ENCODE data around the gene FAM168A. TPM values are rescaled to one million over a fixed set of nuclear protein-coding genes. Genes with fewer than 3 reads are reported as not detected.

FAM168A gene
- total RNA-seq, 3 donors from 2014 or later (not counting 1 experiment from before 2014, with no cell fraction given), result 27.4 to 39.8 (median 30.4) TPM

GRCh38 chr11:73528483-73529203, 69.3 kb downstream of the FAM168A start:
- intact Hi-C loops (cut with micrococcal nuclease), result no loop called here
- ATAC-seq (no peak), DNase-seq (no peak)
- H3K27me3 Mint-ChIP-seq (ENCODE audit: low read depth in 2 of 2), result no peaks in the 10 kb centered on the region
- H3K36me3 Mint-ChIP-seq, result no peaks in the 10 kb centered on the region
- TF ChIP-seq CTCF (IDR thresholded peaks at IDR 0.05), result no peak
- H3K4me3 ChIP-seq (ENCODE audit: low read length), result no peak overlapping the region
- peak overlapping the region; percentile 13 for H3K4me3 Mint-ChIP-seq
- no peaks in the 10 kb centered on the region for H3K9me3 ChIP-seq (ENCODE audit: control insufficient read depth, insufficient read depth, low read length)
- H3K36me3 ChIP-seq (ENCODE audit: control insufficient read depth, insufficient read depth, low read length), result no peaks in the 10 kb centered on the region
- H3K9me3 Mint-ChIP-seq, result no peaks in the 10 kb centered on the region
- H3K4me1 ChIP-seq (ENCODE audit: control insufficient read depth, insufficient read depth, low read length), result peaks cover 2% of the 10 kb centered on the region
- no peak overlapping the region for H3K27ac ChIP-seq (ENCODE audit: low read length)
- 18% methylated on average over 5 of the region's 5 CpGs for WGBS (ENCODE audit: insufficient coverage)
- H3K27me3 ChIP-seq (ENCODE audit: control insufficient read depth, insufficient read depth, low read length), result no peaks in the 10 kb centered on the region
- peak overlapping the region in 1 of 2 donors; percentile 62 for H3K27ac Mint-ChIP-seq
- peaks cover 42 to 43% of the 10 kb centered on the region in 2 donors for H3K4me1 Mint-ChIP-seq

- H3K4me1 Mint-ChIP-seq, result peaks cover 42 to 43% of the 10 kb centered on the region in 2 donors
Observed at GRCh38 chr11:73528013-73528412, 69.9 kb downstream of the FAM168A start.

GRCh38 chr11:73525611-73526010, 72.3 kb downstream of the FAM168A start:
- H3K36me3 Mint-ChIP-seq, result no peaks in the 10 kb centered on the region
- Histone ChIP-seq H3K4me1 (ENCODE audit: control insufficient read depth, insufficient read depth, low read length) (peaks cover 2% of the 10 kb centered on the region), H3K36me3 (ENCODE audit: control insufficient read depth, insufficient read depth, low read length) (no peaks in the 10 kb centered on the region), H3K27me3 (ENCODE audit: control insufficient read depth, insufficient read depth, low read length) (no peaks in the 10 kb centered on the region), H3K9me3 (ENCODE audit: control insufficient read depth, insufficient read depth, low read length) (no peaks in the 10 kb centered on the region), H3K4me3 (ENCODE audit: low read length) (no peak overlapping the region), H3K27ac (ENCODE audit: low read length) (no peak overlapping the region)
- H3K27me3 Mint-ChIP-seq (ENCODE audit: low read depth in 2 of 2), result no peaks in the 10 kb centered on the region
- intact Hi-C loops (cut with micrococcal nuclease), result no loop called here
- H3K27ac Mint-ChIP-seq, result no peak overlapping the region
- no peak for DNase-seq
- H3K4me1 Mint-ChIP-seq, result peaks cover 35 to 49% of the 10 kb centered on the region in 2 donors
- ATAC-seq, result no peak
- H3K4me3 Mint-ChIP-seq, result no peak overlapping the region
- H3K9me3 Mint-ChIP-seq, result no peaks in the 10 kb centered on the region
- no CpG with 5 or more reads among the region's 1 CpG for WGBS (ENCODE audit: insufficient coverage)
- TF ChIP-seq CTCF (IDR thresholded peaks at IDR 0.05), result no peak

More at GRCh38 chr11:73528013-73528412, 69.9 kb downstream of the FAM168A start:
- Histone ChIP-seq H3K27me3 (ENCODE audit: control insufficient read depth, insufficient read depth, low read length) (no peaks in the 10 kb centered on the region), H3K36me3 (ENCODE audit: control insufficient read depth, insufficient read depth, low read length) (no peaks in the 10 kb centered on the region), H3K4me1 (ENCODE audit: control insufficient read depth, insufficient read depth, low read length) (peaks cover 2% of the 10 kb centered on the region), H3K4me3 (ENCODE audit: low read length) (no peak overlapping the region), H3K9me3 (ENCODE audit: control insufficient read depth, insufficient read depth, low read length) (no peaks in the 10 kb centered on the region), H3K27ac (ENCODE audit: low read length) (no peak overlapping the region)
- 100% methylated on average over 3 of the region's 5 CpGs for WGBS (ENCODE audit: insufficient coverage)
- no peak overlapping the region for H3K27ac Mint-ChIP-seq
- H3K27me3 Mint-ChIP-seq (ENCODE audit: low read depth in 2 of 2), result no peaks in the 10 kb centered on the region
- intact Hi-C loops (cut with micrococcal nuclease), result no loop called here
- no peaks in the 10 kb centered on the region for H3K36me3 Mint-ChIP-seq
- no peak for TF ChIP-seq CTCF (IDR thresholded peaks at IDR 0.05)
- H3K9me3 Mint-ChIP-seq, result no peaks in the 10 kb centered on the region
- DNase-seq (no peak), ATAC-seq (no peak)
- no peak overlapping the region for H3K4me3 Mint-ChIP-seq

GRCh38 chr11:73524774-73525173, 73.1 kb downstream of the FAM168A start:
- H3K4me1 ChIP-seq (ENCODE audit: control insufficient read depth, insufficient read depth, low read length), result peaks cover 2% of the 10 kb centered on the region
- 97% methylated on average over 2 of the region's 4 CpGs for WGBS (ENCODE audit: insufficient coverage)
- H3K4me3 Mint-ChIP-seq, result no peak overlapping the region

More at GRCh38 chr11:73524774-73525173, 73.1 kb downstream of the FAM168A start:
- Mint-ChIP-seq H3K4me1 (peaks cover 35 to 48% of the 10 kb centered on the region in 2 donors), H3K27me3 (ENCODE audit: low read depth in 2 of 2) (no peaks in the 10 kb centered on the region), H3K9me3 (no peaks in the 10 kb centered on the region), H3K27ac (no peak overlapping the region), H3K36me3 (no peaks in the 10 kb centered on the region)
- no peak overlapping the region for H3K27ac ChIP-seq (ENCODE audit: low read length)
- no peak for TF ChIP-seq CTCF (IDR thresholded peaks at IDR 0.05)
- ATAC-seq, result no peak
- no peaks in the 10 kb centered on the region for H3K36me3 ChIP-seq (ENCODE audit: control insufficient read depth, insufficient read depth, low read length)
- H3K9me3 ChIP-seq (ENCODE audit: control insufficient read depth, insufficient read depth, low read length), result no peaks in the 10 kb centered on the region
- no peak for DNase-seq
- no peak overlapping the region for H3K4me3 ChIP-seq (ENCODE audit: low read length)
- no peaks in the 10 kb centered on the region for H3K27me3 ChIP-seq (ENCODE audit: control insufficient read depth, insufficient read depth, low read length)
- intact Hi-C loops (cut with micrococcal nuclease), result no loop called here

All from natural killer cell (primary cell).